GM19468 (cell line): ENCODE results near the gene IL12RB2.
"Not testable (repeated sequence)": the region's sequence is repeated elsewhere in the genome, so short reads cannot be mapped to it uniquely, and the experiment has no call there.

Source experiments
- ATAC-seq: cut with Tn5 transposase; IDR thresholded peaks from one replicate; pipeline ENCODE4 v1.9.1; 2021; ENCODE audit warnings: mild to moderate bottlenecking, moderate library complexity, moderate number of reproducible peaks; ENCODE audit not compliant: unreplicated experiment; ENCODE audit errors: extremely low read depth

The IL12RB2 gene

DNA sequence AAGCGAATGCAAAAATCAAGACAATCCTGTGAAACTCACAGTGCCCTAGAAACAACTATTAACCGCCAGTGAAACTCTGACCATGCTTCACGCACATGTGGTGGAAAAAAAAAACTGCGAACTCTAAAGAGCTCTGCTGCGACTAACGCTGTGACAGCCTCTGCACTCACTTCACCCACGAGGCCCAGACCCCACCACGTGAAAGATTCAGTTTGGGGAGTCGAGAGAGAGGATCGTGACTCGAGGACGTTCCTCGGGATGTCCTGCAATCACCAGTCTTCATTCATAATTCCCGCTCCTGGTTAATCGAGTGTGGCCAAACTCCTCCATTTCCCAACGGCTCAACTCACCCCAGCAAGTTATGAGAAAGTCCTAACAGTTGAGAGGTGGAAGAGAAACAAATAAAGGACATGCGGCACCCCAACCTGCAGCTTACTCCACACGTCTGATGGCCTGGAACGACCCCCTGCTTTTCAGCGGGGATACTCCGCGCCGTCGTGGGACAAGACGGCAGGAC lies 121.4 kb downstream of the IL12RB2 start:
- ATAC-seq = no peak

DNA sequence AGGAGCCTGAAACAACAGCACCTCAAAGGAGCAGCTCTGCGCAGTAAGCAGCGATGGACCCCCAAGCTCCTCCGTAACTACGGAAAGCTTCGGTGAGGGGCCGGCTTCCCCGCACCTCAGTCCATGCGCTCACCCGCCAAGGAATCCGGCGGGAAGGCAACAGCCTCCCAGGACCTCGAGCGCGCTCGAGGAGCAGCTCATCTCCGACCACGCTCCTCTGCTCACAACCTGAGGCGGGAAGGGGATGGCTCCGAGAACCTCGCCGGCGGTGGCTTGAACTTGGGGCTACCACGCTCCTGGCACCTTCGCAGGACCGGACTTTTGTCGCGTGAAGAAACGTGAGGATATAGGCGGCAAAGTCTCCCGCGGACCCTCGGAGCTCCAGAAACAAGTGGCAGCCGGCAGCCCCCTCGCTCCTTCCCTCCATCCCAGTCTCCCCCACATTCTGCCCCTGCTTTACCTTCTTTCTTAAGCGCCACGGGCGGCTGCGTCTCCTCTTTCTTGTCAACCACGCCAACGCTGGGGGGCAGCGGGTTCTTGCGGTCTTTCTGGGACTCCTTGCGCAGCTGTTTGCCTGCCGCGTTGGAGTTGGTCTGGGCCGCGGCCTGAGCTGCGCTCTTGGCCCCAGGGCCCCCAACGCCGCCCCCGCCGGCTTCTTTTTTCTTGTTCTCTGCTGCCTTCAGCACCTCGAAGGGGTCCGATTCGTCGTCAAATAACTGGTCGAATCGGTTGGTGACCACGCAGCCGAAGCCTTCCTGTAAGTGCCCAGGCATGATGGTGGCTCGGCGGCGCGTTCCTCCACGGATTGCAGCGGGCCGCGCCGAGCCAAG lies 122.1 kb downstream of the IL12RB2 start:
- no peak for ATAC-seq

DNA sequence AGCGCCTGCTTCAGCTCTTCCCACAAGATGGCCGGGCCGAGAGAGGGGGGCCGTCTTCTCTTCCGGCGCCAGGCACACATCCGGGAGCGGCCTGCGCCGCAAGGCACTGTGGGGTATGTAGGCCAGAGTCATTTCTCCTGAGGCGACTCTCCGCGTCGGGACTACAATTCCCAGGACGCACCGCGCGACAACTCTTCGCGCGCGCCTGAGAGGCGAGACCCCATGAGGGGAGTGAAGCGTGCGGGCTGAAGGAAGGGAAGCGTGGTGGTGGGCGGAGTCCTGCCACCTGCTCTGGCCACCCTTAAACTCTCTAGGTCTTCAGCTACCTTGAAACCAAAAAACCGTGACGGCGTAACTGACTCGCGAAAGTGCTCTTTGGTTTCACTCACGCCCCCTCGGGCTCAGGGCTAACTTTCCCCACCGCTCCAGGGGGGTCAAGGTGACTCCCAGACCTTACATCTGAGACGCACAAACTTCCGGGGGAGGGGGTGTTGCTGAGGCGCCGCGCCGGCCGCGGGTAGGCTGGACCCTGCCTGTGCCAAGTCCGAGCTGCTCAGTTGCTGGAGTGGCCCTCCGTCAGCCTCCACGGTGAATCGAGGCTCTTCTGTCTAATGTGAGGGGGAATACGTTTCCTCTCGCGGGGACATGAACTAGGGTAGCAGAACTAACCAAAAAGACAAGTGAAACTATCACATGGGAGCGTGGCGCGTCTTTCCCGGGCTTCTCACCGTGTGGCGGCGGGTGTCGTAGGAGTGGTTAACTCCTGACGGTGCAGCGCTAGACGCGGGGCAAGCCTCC lies 122.9 kb downstream of the IL12RB2 start, which contains the start of gene SERBP1:
SERBP1 (minus strand) TSS at position 45 of the 798 bp plus-strand sequence. CDS start 102 bp downstream, outside the sequence.
- ATAC-seq = peak; percentile 94

DNA sequence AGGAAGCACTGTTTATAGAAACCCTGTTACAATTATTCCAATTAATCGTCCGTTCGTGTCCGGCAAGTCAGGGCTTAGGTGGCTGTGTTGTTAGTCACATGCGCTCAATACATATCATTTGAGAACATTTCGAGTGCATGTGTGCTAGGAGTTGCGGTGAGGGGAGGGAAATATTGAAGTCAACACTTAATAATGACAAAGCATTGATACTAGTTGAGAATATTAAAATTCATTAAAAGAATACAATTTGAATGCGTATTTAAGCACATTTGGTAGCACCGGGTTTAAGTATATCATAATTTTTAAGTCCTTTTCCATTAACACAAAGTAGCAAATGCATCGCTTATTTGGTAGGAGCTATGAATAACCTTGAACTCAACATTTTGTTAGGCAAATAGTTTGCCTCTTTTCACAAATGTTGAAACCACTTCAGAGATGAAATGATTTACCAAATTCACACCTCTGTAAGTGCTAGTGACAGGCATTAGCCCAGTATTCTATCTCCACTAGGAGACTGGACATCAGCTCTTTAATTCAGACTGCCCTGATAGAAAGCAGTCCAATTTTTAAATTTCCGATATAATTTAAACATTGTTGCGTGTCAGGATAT lies 123.6 kb downstream of the IL12RB2 start:
- no peak for ATAC-seq

DNA sequence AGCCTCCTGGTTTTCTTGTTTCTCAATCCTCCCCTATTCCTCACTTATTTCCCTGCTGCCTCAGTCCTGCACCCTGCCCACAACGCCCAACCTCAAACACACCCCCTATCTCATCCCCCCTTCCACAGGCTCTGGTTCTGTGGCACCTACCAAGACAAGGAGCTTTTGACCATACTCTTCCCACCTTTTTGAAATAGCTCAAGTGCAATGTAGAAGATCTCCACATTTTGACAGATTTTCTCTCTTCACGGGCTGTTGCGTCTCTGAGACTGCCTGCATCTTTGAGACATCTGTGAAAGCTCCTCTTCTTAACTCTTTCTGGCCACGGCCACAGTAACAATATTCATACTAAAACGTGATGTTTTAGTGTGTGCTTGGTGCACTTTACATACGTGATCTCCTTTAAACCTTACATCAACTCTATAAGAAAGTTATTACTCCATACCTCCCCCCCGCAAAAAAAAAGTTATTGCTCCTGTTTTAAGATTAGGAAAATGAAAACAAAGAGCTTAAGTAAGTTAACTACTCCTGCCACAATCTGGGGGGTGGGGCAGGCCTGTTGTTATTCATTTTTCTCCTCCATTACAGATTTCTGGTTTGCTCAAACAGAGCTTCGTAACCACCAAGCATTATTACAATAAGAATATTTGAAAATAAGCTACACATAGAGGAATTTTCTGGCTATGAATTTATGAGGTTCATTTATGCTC lies 124.4 kb downstream of the IL12RB2 start:
- no peak for ATAC-seq

DNA sequence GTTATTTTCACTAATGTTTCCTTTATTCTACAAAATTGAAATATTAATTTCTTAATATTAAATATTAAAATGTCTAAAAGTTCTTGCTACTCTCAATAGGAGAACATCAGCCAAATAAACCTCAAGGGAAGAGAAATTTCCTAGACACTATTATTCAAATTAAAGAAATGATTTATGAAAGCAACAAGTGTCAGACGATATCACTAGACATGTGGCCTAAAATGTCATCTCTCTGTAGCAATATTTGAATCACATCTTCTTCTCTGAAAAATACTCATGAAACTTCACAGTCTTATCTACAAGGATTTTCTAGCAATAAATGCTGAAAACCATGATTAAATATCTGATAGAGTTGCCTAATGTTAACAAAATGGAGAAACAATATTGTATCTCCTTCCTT lies 125.1 kb downstream of the IL12RB2 start:
- ATAC-seq = no peak

DNA sequence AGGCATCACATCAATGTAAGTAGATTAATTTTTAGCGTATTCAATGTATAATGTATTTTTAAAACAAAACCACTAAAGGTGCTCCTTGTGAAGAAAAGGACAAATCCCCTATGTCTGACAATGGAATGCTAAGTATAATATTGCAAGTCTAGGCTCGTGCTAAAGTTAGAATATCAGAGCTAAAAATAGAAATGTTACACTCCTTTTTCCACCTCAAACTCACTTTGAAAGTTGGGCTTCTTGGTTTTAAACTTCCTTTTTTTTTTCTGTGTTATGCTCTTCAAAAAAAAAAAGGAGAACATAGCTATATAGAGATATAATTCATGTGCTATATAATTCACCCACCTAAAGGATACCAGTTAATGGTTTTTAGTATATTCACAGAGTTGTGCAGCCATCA lies 126.2 kb downstream of the IL12RB2 start:
- no peak for ATAC-seq

DNA sequence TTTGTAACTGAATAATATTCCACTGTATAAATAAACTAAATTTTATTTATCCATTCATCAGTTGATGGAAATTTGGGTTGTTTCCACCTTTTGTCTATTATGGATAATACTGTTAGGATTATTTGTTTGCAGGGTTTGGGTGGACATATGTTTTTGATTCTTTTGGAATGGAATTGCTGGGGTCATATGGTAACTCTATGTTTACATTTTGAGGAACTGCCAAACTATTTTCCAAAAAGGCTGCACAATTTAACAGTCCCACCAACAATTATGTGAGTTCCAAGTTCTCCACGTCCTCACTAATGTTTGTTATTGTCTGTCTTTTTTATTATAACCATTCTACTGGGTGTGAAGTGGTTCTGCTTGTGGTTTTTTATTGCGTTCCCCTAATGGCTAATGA lies 126.8 kb downstream of the IL12RB2 start:
- no peak for ATAC-seq

DNA sequence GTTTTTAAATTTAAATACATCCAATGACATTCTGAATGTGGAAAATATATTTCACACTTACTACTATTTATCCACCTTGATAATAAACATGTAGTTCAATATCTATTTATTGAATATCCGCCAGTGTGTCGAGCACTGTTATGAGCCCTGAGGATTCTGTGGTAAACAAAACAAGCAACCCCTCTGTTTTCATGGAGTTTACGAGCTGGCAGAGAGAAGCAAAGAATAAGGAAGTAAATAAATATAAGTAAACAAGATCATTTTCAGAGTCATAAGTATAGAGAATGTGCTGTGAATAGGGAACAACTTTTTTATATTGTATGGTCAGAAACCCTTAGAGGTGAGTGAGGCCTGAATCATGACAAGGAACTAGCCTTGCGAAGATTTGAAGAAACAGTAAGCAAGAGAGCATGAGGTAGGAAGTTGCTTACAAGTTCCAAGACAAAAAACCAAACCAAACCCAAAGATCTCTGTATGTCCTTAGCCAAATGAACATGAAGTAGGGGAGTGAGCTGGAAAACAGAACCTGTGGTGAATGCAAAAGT lies 128.9 kb downstream of the IL12RB2 start:
- no peak for ATAC-seq

DNA sequence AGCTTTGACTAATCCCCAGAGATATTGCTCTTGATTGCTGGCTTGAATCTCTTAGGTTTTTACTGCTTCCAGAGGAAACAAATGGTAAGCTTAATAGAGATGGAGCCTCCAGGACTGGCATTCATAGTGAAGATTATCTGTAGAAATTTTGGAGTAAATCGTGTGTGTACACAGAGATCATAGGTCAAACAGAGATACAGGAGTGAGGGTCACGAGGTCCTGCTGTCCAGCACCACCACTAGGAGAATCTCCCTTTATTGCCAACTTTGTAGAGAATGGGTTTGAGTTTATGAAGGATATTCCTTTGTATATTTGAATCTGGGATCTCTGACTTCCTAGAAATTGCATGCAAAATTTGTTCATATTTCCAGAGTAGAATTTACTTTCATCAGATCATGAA lies 130.3 kb downstream of the IL12RB2 start:
- no peak for ATAC-seq

DNA sequence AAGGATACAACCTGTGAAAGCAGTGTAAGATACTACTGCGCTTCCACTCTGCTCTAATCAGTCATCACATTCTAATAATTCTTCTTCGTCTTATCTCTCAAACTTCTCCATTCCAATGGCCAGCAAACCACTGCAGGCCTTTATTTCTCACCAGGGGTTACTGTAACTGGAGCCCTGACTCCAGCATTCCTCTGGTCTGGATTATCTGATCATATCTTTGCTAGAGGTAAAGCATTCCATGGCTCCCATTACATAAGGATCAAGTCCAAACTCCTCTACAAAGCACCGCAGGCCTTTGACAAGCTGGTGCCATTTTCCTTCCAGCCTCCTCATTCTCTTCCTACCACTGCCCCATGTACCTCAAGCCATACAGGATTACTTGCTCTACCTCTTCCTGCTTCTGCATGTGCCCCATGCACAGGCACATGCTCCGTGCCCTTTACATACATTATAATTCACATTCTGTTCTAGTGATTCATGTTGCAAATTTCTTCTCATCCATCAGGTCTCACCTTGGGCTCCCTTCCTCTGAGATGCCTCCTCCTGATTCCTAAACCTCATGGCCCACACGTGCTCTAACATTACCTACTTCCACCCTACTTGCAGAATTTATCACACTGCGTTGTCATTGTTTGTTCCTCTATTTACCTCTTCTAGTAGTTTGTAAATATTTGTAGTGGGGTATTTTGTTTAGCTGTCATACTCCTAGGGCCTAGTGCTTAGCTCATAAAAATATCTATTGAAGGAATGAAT lies 131.8 kb downstream of the IL12RB2 start:
- no peak for ATAC-seq

DNA sequence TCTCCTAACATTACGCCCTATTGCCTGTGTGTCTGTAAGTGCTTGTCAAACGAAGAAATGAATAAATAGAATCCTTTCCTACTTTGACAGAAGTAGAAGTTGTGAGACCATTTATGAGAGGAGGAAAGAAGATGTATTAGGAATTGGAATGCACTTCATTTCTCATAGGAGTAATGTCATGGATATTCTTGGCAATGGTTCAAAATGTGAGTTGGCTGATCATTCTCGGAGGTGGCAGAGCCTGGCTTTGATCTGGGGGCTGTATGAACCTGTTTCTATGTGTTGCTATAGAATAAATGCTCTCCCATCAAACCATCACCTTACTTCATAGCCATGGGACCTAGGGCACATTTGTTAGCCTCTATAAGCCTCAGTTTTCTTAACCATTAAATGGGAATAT lies 132.7 kb downstream of the IL12RB2 start:
- no peak for ATAC-seq

DNA sequence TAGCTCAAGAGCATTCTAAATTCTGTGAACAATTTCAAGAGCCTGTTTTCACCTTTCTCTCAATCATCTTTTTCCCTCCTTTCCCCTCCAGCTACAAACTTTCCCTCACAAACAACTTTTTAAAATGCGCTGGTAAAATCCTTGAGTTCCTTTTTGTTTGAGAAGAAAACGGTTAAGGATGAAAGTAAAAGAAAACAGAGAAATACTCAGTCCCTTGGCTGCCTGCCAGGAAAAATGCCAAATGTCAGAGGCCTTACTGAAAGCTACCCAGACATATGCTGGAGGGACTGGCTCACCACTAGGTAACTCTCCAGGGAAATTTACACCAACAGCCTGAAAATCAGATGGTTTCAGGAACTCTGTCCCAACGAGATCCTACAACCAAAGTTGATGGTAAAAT lies 133.5 kb downstream of the IL12RB2 start:
- no peak for ATAC-seq

DNA sequence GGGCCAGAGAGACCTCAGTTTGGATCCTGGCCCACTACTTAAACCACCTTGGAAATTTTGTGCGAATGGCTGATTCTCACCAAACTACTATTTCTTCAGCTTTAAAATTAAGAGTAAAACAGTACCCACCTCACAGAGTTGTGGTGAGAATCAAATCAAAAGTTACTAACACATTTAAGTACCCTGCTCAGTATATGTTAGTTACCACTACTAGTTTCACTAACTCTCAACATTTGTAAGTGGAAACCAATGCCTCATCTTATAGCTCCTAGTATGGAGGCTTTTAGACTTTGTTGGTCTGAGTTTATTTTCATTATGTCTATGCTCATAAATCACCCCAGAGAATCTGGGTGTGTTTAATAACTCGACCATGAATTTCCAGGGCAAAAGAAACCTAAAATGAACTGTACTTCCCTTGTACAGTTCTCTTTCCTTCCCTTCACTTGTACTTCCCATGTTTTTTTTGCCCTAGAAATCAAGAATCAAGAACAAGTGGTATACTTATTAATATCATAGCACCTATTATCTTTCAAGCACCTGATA lies 134.1 kb downstream of the IL12RB2 start:
- ATAC-seq = no peak

DNA sequence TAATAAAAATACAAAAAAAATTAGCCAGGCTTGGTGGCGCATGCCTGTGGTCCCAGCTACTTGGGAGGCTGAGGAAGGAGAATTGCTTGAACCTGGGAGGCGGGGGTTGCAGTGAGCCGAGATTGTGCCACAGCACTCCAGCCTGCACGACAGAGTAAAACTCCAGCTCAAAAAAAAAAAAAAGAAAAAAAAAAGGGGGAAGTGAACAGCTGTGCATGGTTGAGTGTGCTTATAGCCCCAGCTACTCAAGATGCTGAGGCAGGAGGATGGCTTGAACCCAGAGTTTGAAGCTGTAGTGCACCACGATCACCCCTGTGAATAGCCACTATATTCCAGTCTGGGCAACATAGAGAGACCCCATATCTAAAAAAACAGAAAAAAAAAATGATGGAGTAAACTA lies 138.3 kb downstream of the IL12RB2 start:
- not testable (repeated sequence) for ATAC-seq
